ENCODE results near the gene NDUFAF2. TPM values are rescaled to one million over a fixed set of nuclear protein-coding genes. Genes with fewer than 3 reads are reported as not detected.

The NDUFAF2 gene
- total RNA-seq, 1 donor from 2014 or later = 21.3 TPM

DNA sequence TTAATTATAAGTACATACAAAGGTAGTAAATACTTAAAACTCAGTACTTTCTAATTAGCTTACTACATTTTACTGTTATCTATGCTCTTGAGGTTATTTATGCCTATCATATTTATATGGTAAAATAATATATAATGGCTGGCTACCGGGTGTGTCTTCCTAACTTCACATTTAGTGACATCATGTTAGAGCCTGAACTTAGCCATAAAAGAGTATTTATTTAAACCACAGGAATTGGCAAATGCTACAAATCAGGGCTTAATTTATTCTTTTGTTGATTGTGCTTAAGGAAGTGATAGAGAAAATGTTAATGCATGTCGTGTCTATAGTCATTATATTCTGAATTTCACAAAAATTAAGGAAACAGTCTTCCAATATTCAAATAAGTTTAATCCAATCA, 73.1 kb downstream of the NDUFAF2 start:
- Mint-ChIP-seq H3K36me3 (no peaks in the 10 kb centered on the region), H3K4me1 (no peaks in the 10 kb centered on the region), H3K9me3 (peaks cover 11% of the 10 kb centered on the region), H3K4me3 (no peak overlapping the region), H3K27me3 (ENCODE audit: low read depth) (no peaks in the 10 kb centered on the region), H3K27ac (no peak overlapping the region)
- no peak for DNase-seq (ENCODE audit: low spot score in 2 of 2, unreplicated experiment in 2 of 2)
- TF ChIP-seq, protein P1, sequence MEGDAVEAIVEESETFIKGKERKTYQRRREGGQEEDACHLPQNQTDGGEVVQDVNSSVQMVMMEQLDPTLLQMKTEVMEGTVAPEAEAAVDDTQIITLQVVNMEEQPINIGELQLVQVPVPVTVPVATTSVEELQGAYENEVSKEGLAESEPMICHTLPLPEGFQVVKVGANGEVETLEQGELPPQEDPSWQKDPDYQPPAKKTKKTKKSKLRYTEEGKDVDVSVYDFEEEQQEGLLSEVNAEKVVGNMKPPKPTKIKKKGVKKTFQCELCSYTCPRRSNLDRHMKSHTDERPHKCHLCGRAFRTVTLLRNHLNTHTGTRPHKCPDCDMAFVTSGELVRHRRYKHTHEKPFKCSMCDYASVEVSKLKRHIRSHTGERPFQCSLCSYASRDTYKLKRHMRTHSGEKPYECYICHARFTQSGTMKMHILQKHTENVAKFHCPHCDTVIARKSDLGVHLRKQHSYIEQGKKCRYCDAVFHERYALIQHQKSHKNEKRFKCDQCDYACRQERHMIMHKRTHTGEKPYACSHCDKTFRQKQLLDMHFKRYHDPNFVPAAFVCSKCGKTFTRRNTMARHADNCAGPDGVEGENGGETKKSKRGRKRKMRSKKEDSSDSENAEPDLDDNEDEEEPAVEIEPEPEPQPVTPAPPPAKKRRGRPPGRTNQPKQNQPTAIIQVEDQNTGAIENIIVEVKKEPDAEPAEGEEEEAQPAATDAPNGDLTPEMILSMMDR (IDR thresholded peaks at IDR 0.05; ENCODE audit: unreplicated experiment) = no peak

DNA sequence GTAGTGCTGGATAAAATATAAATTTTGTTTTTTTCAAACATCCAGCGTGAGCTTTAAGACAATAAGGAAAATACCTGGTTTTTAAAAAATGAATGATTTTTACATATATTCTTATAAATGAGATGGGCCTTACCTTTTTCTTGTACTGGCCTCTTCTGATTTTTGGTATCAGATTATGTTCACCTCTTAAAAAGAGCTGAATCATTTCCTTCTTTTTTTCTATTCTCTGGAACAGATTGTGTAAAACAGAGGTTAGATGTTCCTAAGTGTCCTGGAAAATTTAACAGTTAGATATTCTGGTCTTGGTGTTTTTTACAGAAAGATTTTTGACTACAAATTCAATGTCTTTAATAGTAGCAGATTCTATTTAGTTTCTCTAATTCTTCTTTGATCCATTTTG, 74.6 kb downstream of the NDUFAF2 start:
- Mint-ChIP-seq H3K36me3 (no peaks in the 10 kb centered on the region), H3K4me1 (no peaks in the 10 kb centered on the region), H3K9me3 (peaks cover 11% of the 10 kb centered on the region), H3K4me3 (no peak overlapping the region), H3K27ac (no peak overlapping the region), H3K27me3 (ENCODE audit: low read depth) (no peaks in the 10 kb centered on the region)
- TF ChIP-seq, protein P1 (IDR thresholded peaks at IDR 0.05; ENCODE audit: unreplicated experiment) = no peak
- no peak for DNase-seq (ENCODE audit: low spot score in 2 of 2, unreplicated experiment in 2 of 2)

DNA sequence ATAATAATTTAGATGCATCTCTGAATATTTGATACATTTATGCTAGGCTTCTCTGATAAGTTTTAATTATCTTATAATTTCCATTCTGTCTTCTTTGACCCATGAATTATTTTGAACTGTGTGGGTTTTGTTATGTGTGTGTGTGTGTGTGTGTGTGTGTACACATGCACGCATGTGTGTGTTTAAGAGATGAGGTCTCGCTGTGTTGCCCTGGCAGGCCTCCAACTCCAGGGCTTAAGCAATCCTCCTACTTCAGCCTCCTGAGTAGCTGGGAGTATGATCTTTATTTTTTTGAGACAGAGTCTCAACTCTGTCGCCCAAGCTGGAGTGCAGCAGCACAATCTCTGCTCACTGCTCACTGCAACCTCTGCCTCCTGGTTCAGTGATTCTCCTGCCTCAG, 75.4 kb downstream of the NDUFAF2 start:
- DNase-seq (ENCODE audit: low spot score in 2 of 2, unreplicated experiment in 2 of 2) = no peak
- H3K9me3 Mint-ChIP-seq = peaks cover 11% of the 10 kb centered on the region
- no peaks in the 10 kb centered on the region for H3K27me3 Mint-ChIP-seq (ENCODE audit: low read depth)
- no peaks in the 10 kb centered on the region for H3K36me3 Mint-ChIP-seq
- H3K4me3 Mint-ChIP-seq = no peak overlapping the region
- no peaks in the 10 kb centered on the region for H3K4me1 Mint-ChIP-seq
- H3K27ac Mint-ChIP-seq = no peak overlapping the region
- TF ChIP-seq, protein P1 (IDR thresholded peaks at IDR 0.05; ENCODE audit: unreplicated experiment) = no peak

DNA sequence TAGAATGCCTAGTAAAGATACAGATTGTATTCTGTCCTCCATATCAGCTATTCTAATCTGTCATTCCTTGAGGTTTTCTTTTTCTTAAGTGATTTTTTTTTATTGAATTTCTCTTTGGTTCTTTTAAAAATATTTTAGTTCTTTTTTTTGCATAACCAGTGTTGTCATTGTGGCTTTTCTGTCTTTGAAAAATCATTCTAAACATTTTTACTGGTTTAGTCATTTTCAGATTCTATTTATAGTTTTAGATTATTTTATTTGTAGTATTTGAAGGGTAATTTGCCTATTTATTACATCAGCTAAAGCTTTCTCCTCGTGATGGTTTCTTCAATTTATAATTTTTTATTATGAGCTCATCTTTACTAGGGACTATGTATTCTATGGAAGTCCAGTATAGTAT, 78.1 kb downstream of the NDUFAF2 start:
- Mint-ChIP-seq H3K4me3 (no peak overlapping the region), H3K9me3 (peaks cover 11% of the 10 kb centered on the region), H3K27ac (no peak overlapping the region), H3K36me3 (no peaks in the 10 kb centered on the region), H3K4me1 (no peaks in the 10 kb centered on the region), H3K27me3 (ENCODE audit: low read depth) (no peaks in the 10 kb centered on the region)
- DNase-seq (ENCODE audit: low spot score in 2 of 2, unreplicated experiment in 2 of 2) = no peak
- TF ChIP-seq, protein P1 (IDR thresholded peaks at IDR 0.05; ENCODE audit: unreplicated experiment) = no peak

DNA sequence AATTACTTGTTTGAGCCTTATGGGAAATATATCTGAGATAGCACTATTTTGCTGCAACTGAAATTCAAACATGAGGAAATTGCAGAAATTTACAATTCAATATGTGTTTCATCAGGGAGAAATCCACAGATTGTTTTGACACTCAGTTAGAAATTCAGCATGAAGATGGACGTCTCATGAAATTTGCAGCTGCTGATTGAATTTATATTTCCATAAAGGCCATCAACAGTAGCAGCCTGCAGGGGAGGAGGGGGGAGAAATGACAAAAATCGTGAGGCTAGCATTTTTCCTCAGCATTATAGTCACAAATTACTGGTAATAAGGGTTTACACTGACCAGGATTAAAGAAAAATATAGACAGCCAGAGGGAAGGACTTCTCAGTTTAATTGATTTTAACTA, 81.0 kb downstream of the NDUFAF2 start:
- TF ChIP-seq, protein P1 (IDR thresholded peaks at IDR 0.05; ENCODE audit: unreplicated experiment) = no peak
- no peak overlapping the region for H3K27ac Mint-ChIP-seq
- H3K4me1 Mint-ChIP-seq = no peaks in the 10 kb centered on the region
- H3K27me3 Mint-ChIP-seq (ENCODE audit: low read depth) = no peaks in the 10 kb centered on the region
- H3K9me3 Mint-ChIP-seq = peaks cover 11% of the 10 kb centered on the region
- no peak overlapping the region for H3K4me3 Mint-ChIP-seq
- no peaks in the 10 kb centered on the region for H3K36me3 Mint-ChIP-seq
- no peak for DNase-seq (ENCODE audit: low spot score in 2 of 2, unreplicated experiment in 2 of 2)

DNA sequence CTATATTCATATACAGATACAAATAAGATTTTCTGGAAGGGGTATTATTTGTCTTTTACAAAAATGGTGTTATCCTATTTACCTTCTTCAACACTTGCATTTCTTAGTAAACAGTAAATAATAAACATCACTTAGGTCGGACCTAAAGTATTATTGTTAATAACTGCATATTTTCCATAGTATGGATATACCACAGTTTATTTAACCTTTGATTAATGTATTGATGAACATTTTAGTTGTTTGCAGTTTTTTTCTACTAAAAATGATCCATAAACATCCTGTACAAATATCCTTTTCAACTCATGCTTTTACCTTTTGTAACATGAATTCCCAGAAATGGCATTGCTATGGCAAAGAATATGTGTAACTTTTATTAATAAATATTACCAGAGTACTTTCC, 83.4 kb downstream of the NDUFAF2 start:
- peaks cover 6% of the 10 kb centered on the region for H3K9me3 Mint-ChIP-seq
- H3K27me3 Mint-ChIP-seq (ENCODE audit: low read depth) = no peaks in the 10 kb centered on the region

More for the DNA sequence above, 83.4 kb downstream of the NDUFAF2 start:
- Mint-ChIP-seq H3K27ac (no peak overlapping the region), H3K4me1 (no peaks in the 10 kb centered on the region), H3K4me3 (no peak overlapping the region), H3K36me3 (peaks cover 5% of the 10 kb centered on the region)
- no peak for DNase-seq (ENCODE audit: low spot score in 2 of 2, unreplicated experiment in 2 of 2)
- TF ChIP-seq, protein P1 (IDR thresholded peaks at IDR 0.05; ENCODE audit: unreplicated experiment) = no peak
